Kidney (tissue), 14 donors: ENCODE measurements around the gene ZNF827. TPM values are rescaled to one million over a fixed set of nuclear protein-coding genes. Genes with fewer than 3 reads are reported as not detected.
A peak's percentile ranks its signal among the peaks of the same experiment; 100 is the strongest.

Source experiments
- DNase-seq, 5 donors: peaks; one replicate each; pipeline ENCODE4 v3.0.0-alpha.2; 2013 to 2020
- FAIRE-seq: peaks from 2 replicates; lab custom pipeline; 2012; peaks lifted over from hg19 to GRCh38; lab: Jason Lieb, UNC
- H3K27ac ChIP-seq, 2 donors: one replicate each; pipeline ENCODE4 v1.7.0; 2013; ENCODE audit warnings: low read depth in 2 of 2, low read length in 2 of 2, inconsistent platforms in 1 of 2
- H3K27me3 ChIP-seq: one replicate; pipeline ENCODE4 v1.7.1; 2013; ENCODE audit warnings: low read length, inconsistent platforms; ENCODE audit not compliant: control insufficient read depth, insufficient read depth
- H3K36me3 ChIP-seq, 3 donors: one replicate each; pipeline versions ENCODE4 v1.7.0 to v1.7.1; 2013; ENCODE audit warnings: low read length in 3 of 3, control low read depth in 1 of 3, inconsistent platforms in 1 of 3; ENCODE audit not compliant: insufficient read depth in 3 of 3, control insufficient read depth in 2 of 3
- H3K4me1 ChIP-seq, 3 donors: one replicate each; pipeline versions ENCODE4 v1.7.0 to v1.7.1; 2013; ENCODE audit warnings: low read length in 3 of 3, inconsistent platforms in 1 of 3, low read depth in 1 of 3; ENCODE audit not compliant: control insufficient read depth in 2 of 3, insufficient read depth in 2 of 3
- H3K4me3 ChIP-seq, 3 donors: one replicate each; pipeline versions ENCODE4 v1.7.0 to v1.8.1; 2013; ENCODE audit warnings: low read length in 3 of 3, control low read depth in 1 of 3, inconsistent platforms in 1 of 3
- H3K9ac ChIP-seq, 3 donors: one replicate each; pipeline versions ENCODE4 v1.7.0 to v1.7.1; 2013; ENCODE audit warnings: low read length in 3 of 3, control low read depth in 1 of 3, inconsistent platforms in 1 of 3
- H3K9me3 ChIP-seq, 3 donors: one replicate each; pipeline versions ENCODE4 v1.7.0 to v1.7.1; 2013; ENCODE audit warnings: low read length in 3 of 3, control low read depth in 1 of 3, inconsistent platforms in 1 of 3; ENCODE audit not compliant: control insufficient read depth in 2 of 3, insufficient read depth in 1 of 3
- CTCF ChIP-seq: IDR thresholded peaks from 3 replicates; pipeline ENCODE4 v1.5.1; 2012; ENCODE audit warnings: mild to moderate bottlenecking, moderate library complexity, borderline replicate concordance; ENCODE audit not compliant: insufficient read depth; ENCODE audit errors: extremely low read depth
- intact Hi-C: fragments of 100-400 bp; cut with DNase I; formaldehyde crosslinking; loops from one replicate; pipeline ENCODE4 v1.11.1; 2022
- polyA plus RNA-seq: library from polyadenylated mRNA; stranded (reverse); fragments of 350-450 nt; fragmentation: Illumina TruSeq; extraction: RNeasy Lipid Tissue Mini Kit (QIAGEN cat#74804); gene quantifications from one replicate; pipeline ENCODE4 v1.2.3, GENCODE V29; 2014; ENCODE audit warnings: low read depth, low replicate concordance; ENCODE audit not compliant: insufficient read depth
- total RNA-seq: library from RNA; stranded (reverse); fragmentation: NEBNext Ultra II Directional; extraction: Animal tissue kit (Norgen Biotek cat#: 25700); gene quantifications from one replicate; pipeline ENCODE4 v1.2.1, GENCODE V29; 2021
- donor health status: control.
- donor health status: control.
- donor health status: control.
- donor health status: control.
- donor health status: control.
- donor health status: DM: yes; HTN: yes; CAD: no.
- donor health status: Normal renal cell carcinoma (clear cell type).

The ZNF827 gene
- total and polyA plus RNA-seq, 2 donors from 2014 or later: 3.5 to 22.6 TPM

DNA sequence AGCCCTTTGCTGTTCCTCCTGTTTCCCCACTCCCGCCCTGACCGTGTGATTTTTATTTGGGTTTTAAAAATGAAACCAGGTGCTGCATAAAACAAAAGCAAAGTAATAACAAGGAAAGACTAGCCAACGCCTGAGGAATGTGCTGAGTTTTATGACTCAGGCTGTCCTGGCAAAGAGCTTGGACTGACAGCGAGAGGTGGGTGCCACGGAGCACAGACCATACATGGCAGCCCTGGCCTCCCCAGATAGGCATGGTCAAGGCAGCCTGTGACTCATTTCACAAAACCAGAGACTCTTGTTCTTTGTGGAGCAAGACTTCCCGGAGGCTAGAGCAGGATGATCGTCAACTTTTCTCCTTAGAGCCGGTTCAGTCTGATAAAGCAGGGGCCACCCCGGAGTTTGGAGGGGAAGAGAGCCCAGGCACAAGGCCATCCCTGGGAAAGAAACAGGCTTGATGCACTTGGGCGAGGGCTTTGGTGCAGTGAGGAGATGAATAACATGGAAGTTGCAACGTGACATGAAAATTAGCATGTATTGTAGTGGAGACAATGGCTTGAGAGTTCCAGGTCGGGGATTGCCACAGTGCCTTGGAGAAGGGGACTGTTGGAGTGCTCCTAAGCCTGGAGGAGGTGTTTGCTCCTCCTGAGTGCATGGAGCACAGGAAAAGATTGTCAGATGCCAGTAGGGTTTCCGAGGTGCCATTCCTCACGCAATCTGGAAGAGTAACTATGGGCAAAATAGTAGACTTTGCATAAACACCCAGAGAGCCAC, 203.9 kb downstream of the ZNF827 start:
- peak in 3 of 5 donors; percentile 19 to 89 (median 49) for DNase-seq
- Histone ChIP-seq H3K4me1 (peaks cover 6 to 27% (median 26%) of the 10 kb centered on the region in 3 donors), H3K27ac (peak overlapping the region; percentile 40 to 97), H3K36me3 (no peaks in the 10 kb centered on the region), H3K9me3 (no peaks in the 10 kb centered on the region), H3K9ac (no peak overlapping the region), H3K27me3 (no peaks in the 10 kb centered on the region), H3K4me3 (no peak overlapping the region)
- TF ChIP-seq CTCF: no peak
- intact Hi-C loops: no loop called here
- FAIRE-seq: no peak

- H3K4me1 ChIP-seq: peaks cover 6 to 26% (median 24%) of the 10 kb centered on the region in 3 donors
- FAIRE-seq: no peak
- H3K36me3 ChIP-seq: no peaks in the 10 kb centered on the region
Observed at GRCh38 chr4:145734031-145734430, 204.6 kb downstream of the ZNF827 start.

DNA sequence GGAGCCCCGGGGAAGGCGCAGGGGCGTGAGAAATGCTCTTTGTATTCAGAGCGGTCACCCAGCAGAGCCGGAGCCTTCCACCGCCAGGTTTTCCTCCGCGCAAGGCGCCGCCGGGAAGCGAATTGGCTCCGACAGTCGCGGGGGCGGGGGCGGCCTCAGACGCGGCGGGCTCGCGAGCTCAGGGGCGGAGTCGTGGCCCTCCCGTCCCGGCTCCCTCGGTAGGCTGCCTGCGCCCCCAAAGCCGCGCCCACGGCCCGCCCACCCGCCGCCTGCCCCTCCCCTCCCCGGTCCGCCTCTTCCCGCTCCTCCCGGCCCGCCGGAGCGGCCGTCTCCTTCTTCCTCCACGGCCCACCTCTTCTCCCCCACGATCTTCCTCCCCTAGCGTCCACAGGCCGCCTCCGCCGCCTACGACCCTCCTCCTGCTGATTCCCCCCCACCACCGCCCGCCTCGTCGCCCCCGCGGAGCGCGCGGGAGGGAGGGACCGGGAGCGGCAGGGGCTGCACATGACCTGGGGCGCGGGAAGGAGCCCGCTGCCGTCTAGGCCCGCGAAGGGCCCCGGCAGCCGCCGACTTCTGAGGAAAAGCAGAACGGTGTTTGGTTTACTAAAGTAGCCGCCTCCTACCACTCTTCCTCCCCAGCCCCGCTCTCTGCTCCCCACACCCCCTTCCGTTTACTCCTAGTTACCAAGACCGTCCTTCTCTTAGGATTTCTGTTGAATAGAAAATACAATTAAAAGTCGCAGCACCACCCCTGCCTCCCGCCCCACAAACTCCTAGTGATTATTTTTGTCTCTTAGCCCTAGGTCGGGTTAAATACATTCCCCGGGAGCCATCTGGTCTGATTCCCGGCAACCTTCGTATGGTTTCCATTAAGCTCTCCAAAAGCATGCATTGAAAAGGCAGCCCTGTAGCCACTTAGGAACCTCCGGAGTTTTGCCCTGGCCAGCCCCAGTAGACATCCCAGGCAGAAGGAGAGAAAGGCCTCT, 205.4 kb downstream of the ZNF827 start:
- FAIRE-seq (no peak), DNase-seq (peak; percentile 97 to 98 (median 97))
- intact Hi-C loops: no loop called here
- Histone ChIP-seq H3K27ac (peak overlapping the region; percentile 97 to 98), H3K4me1 (peaks cover 6 to 26% (median 24%) of the 10 kb centered on the region in 3 donors), H3K27me3 (no peaks in the 10 kb centered on the region), H3K9ac (peak overlapping the region in 2 of 3 donors; percentile 55 to 70), H3K4me3 (peak overlapping the region; percentile 29 to 60 (median 38)), H3K9me3 (no peaks in the 10 kb centered on the region), H3K36me3 (no peaks in the 10 kb centered on the region)
- no peak for TF ChIP-seq CTCF

More at GRCh38 chr4:145734031-145734430, 204.6 kb downstream of the ZNF827 start:
- H3K27me3 ChIP-seq: no peaks in the 10 kb centered on the region
- peak overlapping the region in 2 of 3 donors; percentile 5 to 60 for H3K4me3 ChIP-seq
- DNase-seq: no peak
- H3K9ac ChIP-seq: peak overlapping the region in 1 of 3 donors; percentile 55
- intact Hi-C loops: no loop called here
- peak overlapping the region; percentile 97 to 98 for H3K27ac ChIP-seq
- no peaks in the 10 kb centered on the region for H3K9me3 ChIP-seq
- no peak for TF ChIP-seq CTCF
